Activated gamma-delta T cell (primary cell): ENCODE results near the gene C2CD4A.
"Not testable (repeated sequence)": the region's sequence is repeated elsewhere in the genome, so short reads cannot be mapped to it uniquely, and the experiment has no call there.

Experiments
- DNase-seq: peaks from one replicate; lab custom pipeline; 2025; lab: John Stamatoyannopoulos, UW
- total RNA-seq, 2 donors: gene quantifications; one replicate each; lab custom pipeline; 2026; lab: John Stamatoyannopoulos, UW

C2CD4A gene
- total RNA-seq, result 0.05 to 0.09 reads per million in 2 donors

GRCh38 chr15:62066663-62067447, at the start of gene C2CD4A:
Gene C2CD4A (plus strand): TSS chr15:62066977. CDS start chr15:62067614, 637 bp downstream.
- peak; percentile 24 for DNase-seq

- no peak for DNase-seq
Measured at GRCh38 chr15:62020576-62021160, 46.1 kb upstream of the C2CD4A start.

- DNase-seq, result no peak
Measured at GRCh38 chr15:62021991-62022600, 44.7 kb upstream of the C2CD4A start.

GRCh38 chr15:62026487-62027262, 40.1 kb upstream of the C2CD4A start:
- DNase-seq, result no peak

- no peak for DNase-seq
Measured at GRCh38 chr15:62027263-62027565, 39.6 kb upstream of the C2CD4A start.

GRCh38 chr15:62027916-62028315, 38.9 kb upstream of the C2CD4A start:
- DNase-seq, result no peak

GRCh38 chr15:62035256-62035924, 31.4 kb upstream of the C2CD4A start:
- DNase-seq, result no peak

GRCh38 chr15:62046078-62046743, 20.6 kb upstream of the C2CD4A start:
- no peak for DNase-seq

- no peak for DNase-seq
Measured at GRCh38 chr15:62047282-62047827, 19.4 kb upstream of the C2CD4A start.

- DNase-seq, result not testable (repeated sequence)
Measured at GRCh38 chr15:62048254-62048653, 18.5 kb upstream of the C2CD4A start.

- DNase-seq, result no peak
Measured at GRCh38 chr15:62050115-62050514, 16.7 kb upstream of the C2CD4A start.

- DNase-seq, result no peak
Measured at GRCh38 chr15:62051166-62051565, 15.6 kb upstream of the C2CD4A start.

- DNase-seq, result no peak
Measured at GRCh38 chr15:62052713-62053112, 14.1 kb upstream of the C2CD4A start.

- DNase-seq, result no peak
Measured at GRCh38 chr15:62053439-62054085, 13.2 kb upstream of the C2CD4A start.

GRCh38 chr15:62054979-62055378, 11.8 kb upstream of the C2CD4A start:
- DNase-seq, result no peak

GRCh38 chr15:62057341-62057980, 9.3 kb upstream of the C2CD4A start:
- no peak for DNase-seq

- DNase-seq, result no peak
Measured at GRCh38 chr15:62058327-62059028, 8.3 kb upstream of the C2CD4A start.

GRCh38 chr15:62059108-62059815, 7.5 kb upstream of the C2CD4A start:
- DNase-seq, result no peak

- peak; percentile 40 for DNase-seq
Measured at GRCh38 chr15:62059816-62060112, 7.0 kb upstream of the C2CD4A start.
